ENCODE measurements around the gene SLC6A18. TPM values are rescaled to one million over a fixed set of nuclear protein-coding genes. Genes with fewer than 3 reads are reported as not detected.

Gene SLC6A18
- total RNA-seq, 2 donors from 2014 or later, result 0.27 TPM; not detected in 1

GRCh38 chr5:1240496-1241260 is 15.5 kb downstream of the SLC6A18 start:
- Histone ChIP-seq H3K36me3 (no peaks in the 10 kb centered on the region), H3K4me3 (no peak overlapping the region), H3K9me3 (no peaks in the 10 kb centered on the region), H3K9ac (ENCODE audit: low read depth in 2 of 2, low read length in 2 of 2) (peak overlapping the region in 1 of 2 donors; percentile 80), H3K4me1 (peaks cover 5% of the 10 kb centered on the region), H3K27ac (peak overlapping the region; percentile 47), H3K27me3 (peaks cover 12% of the 10 kb centered on the region)
- no peak for DNase-seq
- intact Hi-C loops (cut with DNase I), result no loop called here
- no peak for TF ChIP-seq CTCF (IDR thresholded peaks at IDR 0.05)

GRCh38 chr5:1241509-1242080 is 16.4 kb downstream of the SLC6A18 start:
- no peaks in the 10 kb centered on the region for H3K36me3 ChIP-seq
- H3K9ac ChIP-seq (ENCODE audit: low read depth in 2 of 2, low read length in 2 of 2), result no peak overlapping the region
- H3K27ac ChIP-seq, result no peak overlapping the region
- peaks cover 5% of the 10 kb centered on the region for H3K4me1 ChIP-seq
- intact Hi-C loops (cut with DNase I), result no loop called here
- H3K9me3 ChIP-seq, result no peaks in the 10 kb centered on the region
- no peak for DNase-seq
- peaks cover 22% of the 10 kb centered on the region for H3K27me3 ChIP-seq
- H3K4me3 ChIP-seq, result no peak overlapping the region
- no peak for TF ChIP-seq CTCF (IDR thresholded peaks at IDR 0.05)

GRCh38 chr5:1242733-1243486 is 17.7 kb downstream of the SLC6A18 start:
- no peak overlapping the region for H3K9ac ChIP-seq (ENCODE audit: low read depth in 2 of 2, low read length in 2 of 2)
- no peak for DNase-seq
- peaks cover 24% of the 10 kb centered on the region for H3K27me3 ChIP-seq
- intact Hi-C loops (cut with DNase I), result no loop called here
- no peaks in the 10 kb centered on the region for H3K9me3 ChIP-seq
- H3K27ac ChIP-seq, result no peak overlapping the region
- peaks cover 5% of the 10 kb centered on the region for H3K4me1 ChIP-seq
- H3K4me3 ChIP-seq, result no peak overlapping the region
- no peak for TF ChIP-seq CTCF (IDR thresholded peaks at IDR 0.05)
- no peaks in the 10 kb centered on the region for H3K36me3 ChIP-seq

GRCh38 chr5:1243487-1244130 is 18.4 kb downstream of the SLC6A18 start:
- no peak for TF ChIP-seq CTCF (IDR thresholded peaks at IDR 0.05)
- DNase-seq, result no peak
- H3K4me3 ChIP-seq, result no peak overlapping the region
- intact Hi-C loops (cut with DNase I), result no loop called here
- H3K9ac ChIP-seq (ENCODE audit: low read depth in 2 of 2, low read length in 2 of 2), result no peak overlapping the region
- H3K27ac ChIP-seq, result no peak overlapping the region
- peaks cover 5% of the 10 kb centered on the region for H3K4me1 ChIP-seq
- no peaks in the 10 kb centered on the region for H3K9me3 ChIP-seq
- H3K27me3 ChIP-seq, result peaks cover 27% of the 10 kb centered on the region
- no peaks in the 10 kb centered on the region for H3K36me3 ChIP-seq

GRCh38 chr5:1244255-1244654 is 19.1 kb downstream of the SLC6A18 start:
- Histone ChIP-seq H3K27me3 (peaks cover 27% of the 10 kb centered on the region), H3K27ac (no peak overlapping the region)
- no peak for DNase-seq

More at GRCh38 chr5:1244255-1244654, 19.1 kb downstream of the SLC6A18 start:
- peaks cover 5% of the 10 kb centered on the region for H3K4me1 ChIP-seq
- no peak overlapping the region for H3K9ac ChIP-seq (ENCODE audit: low read depth in 2 of 2, low read length in 2 of 2)
- no peak overlapping the region for H3K4me3 ChIP-seq
- H3K9me3 ChIP-seq, result no peaks in the 10 kb centered on the region
- intact Hi-C loops (cut with DNase I), result no loop called here
- TF ChIP-seq CTCF (IDR thresholded peaks at IDR 0.05), result no peak
- H3K36me3 ChIP-seq, result no peaks in the 10 kb centered on the region

Data from colonic mucosa (tissue), 4 donors.